GM10248 (cell line): ENCODE measurements around the gene NTN3.

ENCODE experiments used
- CTCF ChIA-PET: fragments of 300-600 bp; sonication (Branson Sonifier 250); formaldehyde crosslinking; extraction: SDS; loops from one replicate; lab custom pipeline; 2021; ENCODE audit warnings: antibody characterized with exemption; lab: Yijun Ruan, JAX
- POLR2A ChIA-PET: fragments of 350-650 bp; sonication (Branson Sonifier 250); formaldehyde crosslinking; extraction: SDS; loops from one replicate; lab custom pipeline; 2020; ENCODE audit warnings: antibody characterized with exemption; lab: Yijun Ruan, JAX
- DNase-seq: peaks from one replicate; pipeline ENCODE4 v3.0.0; 2012; ENCODE audit errors: extremely low spot score
- TF ChIP-seq, protein P1 (sequence below): IDR thresholded peaks from 2 replicates; pipeline ENCODE4 v1.5.1; 2012; ENCODE audit warnings: mild to moderate bottlenecking, low read depth; ENCODE audit errors: extremely low read depth, missing control alignments, control extremely low read depth

Gene NTN3

DNA sequence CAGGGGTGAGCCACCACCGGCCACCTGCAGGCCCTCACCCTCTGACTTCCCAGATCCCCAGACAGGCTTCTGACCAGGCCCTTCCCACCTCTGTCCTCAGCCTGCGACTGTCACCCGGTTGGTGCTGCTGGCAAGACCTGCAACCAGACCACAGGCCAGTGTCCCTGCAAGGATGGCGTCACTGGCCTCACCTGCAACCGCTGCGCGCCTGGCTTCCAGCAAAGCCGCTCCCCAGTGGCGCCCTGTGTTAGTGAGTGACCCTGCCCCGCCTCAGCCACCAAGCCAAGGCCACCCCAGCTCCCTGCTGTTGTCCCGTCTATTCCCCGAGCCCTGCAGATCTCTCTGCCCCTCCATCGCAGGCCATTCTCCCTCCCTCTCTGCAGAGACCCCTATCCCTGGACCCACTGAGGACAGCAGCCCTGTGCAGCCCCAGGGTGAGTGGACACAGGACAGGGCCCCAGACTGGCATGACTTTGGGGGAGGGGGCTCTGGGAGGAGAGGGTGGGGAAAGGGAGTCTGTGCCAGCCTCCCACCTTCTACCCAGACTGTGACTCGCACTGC, 1.9 kb downstream of the NTN3 start:
- ChIA-PET CTCF (no interaction called here), POLR2A (no interaction called here)
- TF ChIP-seq, protein P1, sequence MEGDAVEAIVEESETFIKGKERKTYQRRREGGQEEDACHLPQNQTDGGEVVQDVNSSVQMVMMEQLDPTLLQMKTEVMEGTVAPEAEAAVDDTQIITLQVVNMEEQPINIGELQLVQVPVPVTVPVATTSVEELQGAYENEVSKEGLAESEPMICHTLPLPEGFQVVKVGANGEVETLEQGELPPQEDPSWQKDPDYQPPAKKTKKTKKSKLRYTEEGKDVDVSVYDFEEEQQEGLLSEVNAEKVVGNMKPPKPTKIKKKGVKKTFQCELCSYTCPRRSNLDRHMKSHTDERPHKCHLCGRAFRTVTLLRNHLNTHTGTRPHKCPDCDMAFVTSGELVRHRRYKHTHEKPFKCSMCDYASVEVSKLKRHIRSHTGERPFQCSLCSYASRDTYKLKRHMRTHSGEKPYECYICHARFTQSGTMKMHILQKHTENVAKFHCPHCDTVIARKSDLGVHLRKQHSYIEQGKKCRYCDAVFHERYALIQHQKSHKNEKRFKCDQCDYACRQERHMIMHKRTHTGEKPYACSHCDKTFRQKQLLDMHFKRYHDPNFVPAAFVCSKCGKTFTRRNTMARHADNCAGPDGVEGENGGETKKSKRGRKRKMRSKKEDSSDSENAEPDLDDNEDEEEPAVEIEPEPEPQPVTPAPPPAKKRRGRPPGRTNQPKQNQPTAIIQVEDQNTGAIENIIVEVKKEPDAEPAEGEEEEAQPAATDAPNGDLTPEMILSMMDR = no peak
- no peak for DNase-seq

DNA sequence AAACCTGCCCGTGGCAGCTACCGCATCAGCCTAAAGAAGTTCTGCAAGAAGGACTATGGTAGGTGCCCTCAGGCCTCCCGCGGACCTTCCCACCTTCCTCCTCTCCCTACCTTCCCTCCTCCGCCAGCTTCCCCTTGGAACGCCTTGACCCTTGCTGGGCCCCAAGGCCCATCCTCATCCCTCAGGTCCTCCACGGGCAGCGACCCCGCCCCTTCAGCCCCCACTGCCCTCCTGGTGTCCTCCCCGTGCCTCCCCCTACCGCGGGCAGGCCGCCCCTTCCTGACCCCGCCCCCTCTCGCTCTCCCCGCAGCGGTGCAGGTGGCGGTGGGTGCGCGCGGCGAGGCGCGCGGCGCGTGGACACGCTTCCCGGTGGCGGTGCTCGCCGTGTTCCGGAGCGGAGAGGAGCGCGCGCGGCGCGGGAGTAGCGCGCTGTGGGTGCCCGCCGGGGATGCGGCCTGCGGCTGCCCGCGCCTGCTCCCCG, 2.4 kb downstream of the NTN3 start:
- ChIA-PET CTCF (no interaction called here), POLR2A (no interaction called here)
- TF ChIP-seq, protein P1 = no peak
- DNase-seq = no peak

DNA sequence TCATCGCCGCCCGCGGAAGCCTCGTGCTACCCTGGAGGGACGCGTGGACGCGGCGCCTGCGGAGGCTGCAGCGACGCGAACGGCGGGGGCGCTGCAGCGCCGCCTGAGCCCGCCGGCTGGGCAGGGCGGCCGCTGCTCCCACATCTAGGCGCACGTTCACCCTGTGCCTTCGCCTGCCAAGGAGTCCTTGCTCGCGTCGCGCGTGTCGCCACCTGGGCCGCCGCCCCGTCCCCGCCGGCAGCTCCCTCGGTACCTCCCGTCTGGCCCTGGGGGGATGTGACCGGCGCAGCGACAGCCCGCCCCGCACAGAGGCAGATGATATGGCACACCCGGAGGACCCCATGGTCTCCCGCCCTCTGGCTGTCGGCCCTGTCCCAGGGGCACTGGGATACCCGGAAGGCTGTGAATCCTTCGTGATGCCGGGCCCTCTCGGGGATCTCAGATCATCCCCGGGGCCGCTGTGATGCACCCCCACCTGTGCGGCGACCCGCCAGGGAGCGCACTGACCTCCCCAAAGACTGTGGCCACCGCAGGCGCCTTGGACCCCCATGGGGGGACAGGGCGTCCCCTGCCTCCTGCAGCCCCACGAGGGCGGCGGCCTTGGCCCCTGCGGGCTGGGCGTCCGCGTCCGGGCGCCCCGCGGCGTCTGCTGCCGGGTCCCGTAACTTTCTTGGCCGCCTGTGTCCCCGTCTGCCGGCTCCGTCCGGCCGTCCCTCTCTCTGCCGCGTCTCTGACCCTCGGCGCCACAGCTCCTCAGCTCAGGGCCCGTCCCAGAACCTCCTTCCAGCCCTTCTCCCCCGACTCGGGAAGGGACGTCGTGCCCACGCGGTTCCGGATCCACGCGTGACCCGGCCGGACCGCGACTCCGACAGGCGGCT, 3.1 kb downstream of the NTN3 start:
- peak; percentile 77 for DNase-seq
- ChIA-PET CTCF (interaction anchor here (0.7 to 1.0 kb wide), 5 partner anchors 9 to 245 kb away, joined by 3 to 4 read pairs (median 3); no protein-coding TSS in a partner anchor), POLR2A (interaction anchor here (1.0 kb wide), 1 partner anchor 14 kb away, joined by 3 read pairs; the partner anchor contains the start of gene TEDC2)
- TF ChIP-seq, protein P1 = peak; percentile 65

DNA sequence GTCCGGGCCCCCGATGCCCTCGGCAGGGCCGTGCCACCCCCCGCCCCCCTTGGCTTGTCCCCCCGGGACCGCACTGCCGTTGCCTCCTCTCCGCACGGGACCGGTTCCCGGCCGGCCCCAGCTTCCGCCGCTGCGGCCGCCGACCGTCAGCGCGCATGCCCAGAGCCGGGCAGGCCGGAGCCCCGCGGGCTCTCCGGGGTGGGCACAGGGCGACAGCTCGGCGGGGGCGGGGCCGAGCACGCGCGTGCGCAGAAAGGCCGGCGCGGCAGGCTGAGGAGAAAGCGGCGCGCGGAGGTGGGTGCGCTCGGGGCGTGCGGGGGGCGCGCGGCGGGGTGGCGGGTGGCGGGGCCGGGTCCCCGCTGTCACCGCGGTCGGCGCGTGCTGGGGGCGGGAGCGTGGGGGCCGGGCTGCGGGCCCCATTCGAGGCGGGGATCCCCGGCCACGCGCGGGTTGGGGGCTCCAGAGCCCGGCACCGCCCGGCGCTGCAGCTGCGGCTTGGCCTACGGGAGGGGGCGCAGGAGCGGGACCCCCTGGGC, 3.8 kb downstream of the NTN3 start, which contains the start of gene TBC1D24:
Gene TBC1D24, plus strand, starts transcription at position 251 of the 536 bp plus-strand sequence. CDS start 21,022 bp downstream, outside the sequence.
- ChIA-PET CTCF (interaction anchor here (0.7 to 1.0 kb wide), 5 partner anchors 10 to 244 kb away, joined by 3 to 4 read pairs (median 3); no protein-coding TSS in a partner anchor), POLR2A (interaction anchor here (0.6 to 1.0 kb wide), 2 partner anchors 15 to 319 kb away, joined by 3 read pairs; partner anchors contain the start of genes TEDC2 and TRAF7)
- peak; percentile 99 for DNase-seq

DNA sequence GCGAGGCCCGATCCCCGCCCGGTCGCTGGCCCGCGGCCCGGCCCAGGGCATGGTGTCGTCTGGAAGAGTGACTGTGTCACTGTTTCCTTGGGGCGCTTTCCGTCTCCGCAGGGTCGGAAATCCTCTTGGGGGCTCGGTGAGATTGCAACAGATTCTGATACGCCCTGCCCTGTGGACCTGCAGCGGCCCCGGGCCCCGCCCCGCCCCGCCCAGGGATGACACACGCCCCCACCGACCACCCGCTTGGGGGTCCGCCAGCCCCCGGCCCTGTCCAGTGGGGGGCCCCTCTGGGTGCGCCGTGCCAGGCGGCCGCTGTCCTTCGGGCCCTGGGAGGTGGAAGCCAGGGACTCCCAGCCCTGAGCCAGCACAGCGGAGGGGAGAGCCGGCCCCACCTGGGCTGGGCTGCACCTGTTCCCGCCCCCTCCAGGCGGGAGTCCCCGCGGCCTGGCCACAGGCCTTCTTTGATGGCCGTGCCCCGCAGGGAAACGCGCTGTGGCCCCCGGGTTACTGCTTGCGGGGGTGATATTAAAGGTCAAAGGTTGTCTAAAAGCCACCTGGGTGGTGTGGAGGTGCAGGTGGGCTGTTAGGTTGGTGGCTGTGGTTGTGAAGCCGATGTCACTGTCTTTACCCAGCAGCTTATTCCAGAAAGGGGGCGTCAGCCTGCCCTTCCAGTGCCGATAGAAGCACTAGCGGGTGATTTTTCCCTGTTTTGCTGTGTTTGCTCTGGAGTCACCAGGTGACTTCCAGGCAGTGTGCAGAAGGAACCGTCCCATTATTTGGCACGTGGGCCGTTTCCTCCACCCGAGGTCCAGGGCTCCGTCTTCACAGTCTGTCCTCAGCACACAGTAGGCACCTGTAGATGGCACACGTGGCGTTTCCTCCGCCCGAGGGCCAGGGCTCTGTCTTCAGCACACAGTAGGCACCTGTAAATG, 4.6 kb downstream of the NTN3 start:
- TF ChIP-seq, protein P1 = no peak
- DNase-seq = no peak
- CTCF ChIA-PET = interaction anchor here (1.0 kb wide), 3 partner anchors 10 to 243 kb away, joined by 3 to 4 read pairs (median 4); no protein-coding TSS in a partner anchor
- POLR2A ChIA-PET = interaction anchor here (0.6 to 1.0 kb wide), 2 partner anchors 16 to 320 kb away, joined by 3 read pairs; partner anchors contain the start of genes TEDC2 and TRAF7

More for the DNA sequence above, 3.8 kb downstream of the NTN3 start, which contains the start of gene TBC1D24:
- TF ChIP-seq, protein P1 = no peak
